Measurements from ENCODE around the gene SNAPC1.

The SNAPC1 gene

GRCh38 chr14:61813096-61813606 lies 50.9 kb downstream of the SNAPC1 start:
- DNase-seq = no peak

GRCh38 chr14:61822458-61822857 lies 60.2 kb downstream of the SNAPC1 start:
- no peak for DNase-seq

GRCh38 chr14:61832783-61833182 lies 70.6 kb downstream of the SNAPC1 start:
- no peak for DNase-seq

GRCh38 chr14:61836184-61836583 lies 74.0 kb downstream of the SNAPC1 start:
- DNase-seq = no peak

- no peak for DNase-seq
Observed at GRCh38 chr14:61836807-61837206, 74.6 kb downstream of the SNAPC1 start.

- no peak for DNase-seq
Observed at GRCh38 chr14:61837336-61838229, 75.4 kb downstream of the SNAPC1 start.

GRCh38 chr14:61838661-61839245 lies 76.5 kb downstream of the SNAPC1 start:
- DNase-seq = no peak

GRCh38 chr14:61839507-61839906 lies 77.3 kb downstream of the SNAPC1 start:
- DNase-seq = no peak

GRCh38 chr14:61841145-61841544 lies 78.9 kb downstream of the SNAPC1 start:
- DNase-seq = no peak

Measured in NCI-H1436 treated with DMSO at 0.1 percent for 48 hours (cell line).